Type B pancreatic cell (in vitro differentiated cells): ENCODE data around the gene SLC12A6. TPM values are rescaled to one million over a fixed set of nuclear protein-coding genes. Genes with fewer than 3 reads are reported as not detected.

ENCODE experiments used
- DNase-seq: peaks from one replicate; pipeline ENCODE4 v3.0.0; 2021; ENCODE audit warnings: mixed read lengths; ENCODE audit not compliant: unreplicated experiment; ENCODE audit errors: extremely low spot score
- H3K27ac Mint-ChIP-seq: 2 replicates; pipeline ENCODE4 v1.8.0; 2021; ENCODE audit warnings: mild to moderate bottlenecking, mixed read lengths
- H3K27me3 Mint-ChIP-seq: 2 replicates; pipeline ENCODE4 v1.8.0; 2021; ENCODE audit warnings: mixed read lengths
- H3K36me3 Mint-ChIP-seq: 2 replicates; pipeline ENCODE4 v1.8.0; 2021; ENCODE audit warnings: mixed read lengths
- H3K4me1 Mint-ChIP-seq: one replicate; pipeline ENCODE4 v1.8.0; 2021; ENCODE audit warnings: mixed read lengths; ENCODE audit not compliant: unreplicated experiment
- H3K4me3 Mint-ChIP-seq: 2 replicates; pipeline ENCODE4 v1.8.0; 2021; ENCODE audit warnings: mild to moderate bottlenecking, mixed read lengths
- H3K9me3 Mint-ChIP-seq: 2 replicates; pipeline ENCODE4 v1.8.0; 2021; ENCODE audit warnings: mixed read lengths
- CTCF ChIP-seq: fragments of 200-600 bp; sonication (generic); conservative IDR thresholded peaks from 2 replicates; pipeline ENCODE4 v1.5.0; 2021; ENCODE audit warnings: antibody characterized with exemption, mild to moderate bottlenecking
- microRNA-seq: library from miRNA; unstranded; fragments of <30 nt; microRNA quantifications from one replicate; pipeline ENCODE4, GENCODE V29; 2020
- total RNA-seq: library from RNA; stranded (reverse); gene quantifications from 2 replicates; pipeline ENCODE4 v1.2.1, GENCODE V29; 2021; ENCODE audit warnings: low replicate concordance

Gene SLC12A6
- total RNA-seq, 1 donor from 2014 or later = 14.5 TPM

DNA sequence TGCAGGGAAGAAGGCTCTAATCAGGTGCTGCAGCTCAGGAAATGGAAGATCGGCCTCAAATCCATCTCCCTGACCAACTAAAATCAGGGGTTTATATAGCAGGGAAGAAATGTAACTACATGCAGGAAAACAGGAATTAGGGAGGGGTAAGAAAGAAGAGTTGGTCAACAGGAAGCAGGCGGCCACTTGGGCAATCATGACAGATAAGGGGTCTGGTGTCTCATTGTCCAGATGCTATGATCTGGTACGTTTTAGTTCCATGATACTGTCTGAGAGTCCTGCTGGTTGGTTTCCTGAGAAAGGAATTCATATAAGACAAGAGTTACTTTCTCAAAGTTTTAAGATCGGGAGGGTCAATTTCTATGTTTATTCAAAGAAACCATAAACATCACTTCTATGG lies 151.9 kb downstream of the SLC12A6 start:
- Mint-ChIP-seq H3K4me3 (no peak overlapping the region), H3K4me1 (peaks cover 5% of the 10 kb centered on the region), H3K27ac (no peak overlapping the region), H3K36me3 (peaks cover 39% of the 10 kb centered on the region), H3K27me3 (no peaks in the 10 kb centered on the region), H3K9me3 (peaks cover 7% of the 10 kb centered on the region)
- TF ChIP-seq CTCF = no peak
- DNase-seq = no peak

GRCh38 chr15:34182942-34183341 lies 154.6 kb downstream of the SLC12A6 start:
- Mint-ChIP-seq H3K27me3 (no peaks in the 10 kb centered on the region), H3K4me3 (peak overlapping the region; percentile 32), H3K4me1 (peaks cover 5% of the 10 kb centered on the region), H3K9me3 (peaks cover 11% of the 10 kb centered on the region), H3K27ac (peak overlapping the region; percentile 83), H3K36me3 (peaks cover 36% of the 10 kb centered on the region)
- DNase-seq = no peak
- no peak for TF ChIP-seq CTCF

Small RNA genes within 50 kb of the gene (microRNA-seq; reads per million reads assigned to microRNA genes)
- not detected for gene MIR1233-1

Other genes with a start within 250 kb of the SLC12A6 start
- gene EMC7, start 235.9 kb downstream of the SLC12A6 start, total RNA-seq = 47.5 and 54.5 TPM in 2 replicates
- gene PGBD4, start 235.7 kb downstream of the SLC12A6 start, total RNA-seq = 2.2 and 2.4 TPM in 2 replicates
- 51.8 and 63.9 TPM in 2 replicates for gene KATNBL1, start 127.7 kb downstream of the SLC12A6 start, total RNA-seq
- 102 and 111 TPM in 2 replicates for gene EMC4, start 112.8 kb downstream of the SLC12A6 start, total RNA-seq
- 143 and 157 TPM in 2 replicates for gene NOP10, start 5.4 kb upstream of the SLC12A6 start, total RNA-seq
- not detected in 2 replicates for gene NUTM1, start 5.5 kb upstream of the SLC12A6 start, total RNA-seq
- gene LPCAT4, start 29.4 kb upstream of the SLC12A6 start, total RNA-seq = 87.5 and 90.6 TPM in 2 replicates
- 64.0 and 135 TPM in 2 replicates for gene GOLGA8A, start 100.0 kb upstream of the SLC12A6 start, total RNA-seq
- gene GOLGA8B, start 245.9 kb upstream of the SLC12A6 start, total RNA-seq = 24.0 and 68.1 TPM in 2 replicates